ENCODE results near the gene TBC1D14.

Gene TBC1D14

DNA sequence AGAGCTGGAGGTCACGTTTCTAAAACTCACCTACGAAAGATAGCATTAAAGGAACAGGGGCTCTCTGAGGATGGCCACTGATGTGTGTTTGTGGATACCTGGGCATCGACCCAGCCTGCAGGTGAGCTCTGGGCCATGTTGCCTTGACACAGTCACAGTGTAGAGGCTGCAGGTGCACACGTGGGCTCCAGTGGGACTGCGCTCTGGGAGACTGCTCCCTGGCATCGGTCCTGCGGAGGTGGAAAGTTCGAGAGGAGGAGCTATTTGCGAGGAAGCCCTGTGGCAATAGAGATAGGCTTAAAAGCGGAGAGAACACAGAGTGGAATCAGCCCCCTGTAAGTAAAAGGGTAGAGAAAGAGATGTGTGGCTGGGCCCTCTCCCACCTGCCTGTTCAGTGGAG, 121.2 kb downstream of the TBC1D14 start:
- CTCF ChIA-PET, result interaction anchor here (0.6 to 2.0 kb wide), 4 partner anchors 15 to 42 kb away, joined by 3 to 10 read pairs (median 5); no protein-coding TSS in a partner anchor
- no peak for DNase-seq
- 99% methylated on average over 10 of the region's 10 CpGs for WGBS (ENCODE audit: insufficient coverage)

DNA sequence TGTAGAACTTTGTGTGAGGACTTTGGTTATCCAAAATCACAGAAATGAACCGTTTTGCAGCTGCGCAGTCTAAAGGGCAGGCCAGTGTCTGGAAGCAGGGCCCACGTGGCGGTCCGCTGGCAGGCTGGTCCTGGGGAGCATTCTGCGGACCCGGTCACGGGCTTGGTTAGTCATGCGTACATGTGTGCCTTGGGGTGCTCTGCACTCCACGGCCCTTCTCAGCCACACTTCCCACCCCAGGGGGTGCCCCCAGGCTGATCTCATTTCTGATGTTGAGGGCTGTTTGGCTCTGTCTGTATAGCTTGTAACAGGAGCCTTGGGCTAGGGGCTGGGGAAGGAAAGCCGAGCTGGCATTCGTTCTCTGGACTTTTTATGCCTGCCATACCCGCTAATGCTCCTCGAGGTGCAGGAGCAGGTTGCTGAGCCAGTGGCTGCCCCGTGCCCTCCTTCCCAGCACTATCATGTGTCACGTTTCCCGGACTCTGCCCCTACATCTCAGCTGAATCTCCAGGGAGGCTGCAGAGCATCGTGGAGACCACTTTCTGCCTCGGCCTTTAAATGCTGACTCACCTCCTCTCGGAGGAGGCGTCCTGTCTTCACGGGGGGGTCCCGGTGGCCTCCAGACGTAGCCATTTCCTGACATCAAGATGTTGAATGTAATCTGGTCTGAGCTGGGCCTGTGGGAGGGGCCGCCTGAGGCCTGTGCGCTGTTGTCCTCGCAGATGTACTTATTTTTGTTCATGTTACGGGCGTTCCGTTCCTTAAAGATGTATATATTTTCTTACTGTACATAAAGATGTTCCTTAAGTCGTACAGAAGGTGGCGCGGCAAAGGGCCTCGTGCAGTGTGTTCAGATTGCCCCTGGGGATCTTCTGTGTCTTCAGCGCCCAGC, 122.2 kb downstream of the TBC1D14 start:
- CTCF ChIA-PET, result interaction anchor here (0.6 to 2.0 kb wide), 4 partner anchors 16 to 41 kb away, joined by 4 to 10 read pairs (median 5); no protein-coding TSS in a partner anchor
- no peak overlapping the region for H3K27ac ChIP-seq (ENCODE audit: insufficient read depth in 1 of 2, low read depth in 1 of 2, low read length in 2 of 2, poor library complexity in 1 of 2, severe bottlenecking in 2 of 2)
- POLR2A ChIA-PET, result no interaction called here
- peaks cover 2 to 49% (median 35%) of the 10 kb centered on the region in 4 experiments for H3K36me3 ChIP-seq (ENCODE audit: control insufficient read depth in 4 of 4, insufficient read depth in 4 of 4, low read length in 3 of 4)
- DNase-seq, result peak; percentile 55 to 95 (median 88)
- peaks cover 0 to 33% (median 3%) of the 10 kb centered on the region in 5 experiments for H3K27me3 ChIP-seq (replicated peaks in 2 of 5; ENCODE audit: control insufficient read depth in 4 of 5, insufficient read depth in 5 of 5, low read length in 4 of 5)
- WGBS (ENCODE audit: insufficient coverage), result 60% methylated on average over 28 of the region's 35 CpGs
- no peak overlapping the region for H3K4me3 ChIP-seq (ENCODE audit: control insufficient read depth in 1 of 7, extremely low read depth in 1 of 7, insufficient read depth in 4 of 7, low read depth in 2 of 7, low read length in 6 of 7)
- H3K4me1 ChIP-seq (ENCODE audit: control extremely low read depth in 1 of 4, control insufficient read depth in 4 of 4, insufficient read depth in 4 of 4, low read length in 3 of 4), result peaks cover 0 to 17% (median 13%) of the 10 kb centered on the region in 4 experiments
- H3K9me3 ChIP-seq (ENCODE audit: control extremely low read depth in 1 of 5, control insufficient read depth in 4 of 5, insufficient read depth in 2 of 5, low read depth in 1 of 5, low read length in 4 of 5), result no peaks in the 10 kb centered on the region

More for the DNA sequence above, 121.2 kb downstream of the TBC1D14 start:
- POLR2A ChIA-PET, result no interaction called here
- H3K36me3 ChIP-seq (ENCODE audit: control insufficient read depth in 4 of 4, insufficient read depth in 4 of 4, low read length in 3 of 4), result peaks cover 2 to 55% (median 38%) of the 10 kb centered on the region in 4 experiments
- H3K27ac ChIP-seq (ENCODE audit: insufficient read depth in 1 of 2, low read depth in 1 of 2, low read length in 2 of 2, poor library complexity in 1 of 2, severe bottlenecking in 2 of 2), result no peak overlapping the region
- peaks cover 0 to 17% (median 13%) of the 10 kb centered on the region in 4 experiments for H3K4me1 ChIP-seq (ENCODE audit: control extremely low read depth in 1 of 4, control insufficient read depth in 4 of 4, insufficient read depth in 4 of 4, low read length in 3 of 4)
- peaks cover 0 to 26% (median 3%) of the 10 kb centered on the region in 5 experiments for H3K27me3 ChIP-seq (replicated peaks in 2 of 5; ENCODE audit: control insufficient read depth in 4 of 5, insufficient read depth in 5 of 5, low read length in 4 of 5)
- H3K9me3 ChIP-seq (ENCODE audit: control extremely low read depth in 1 of 5, control insufficient read depth in 4 of 5, insufficient read depth in 2 of 5, low read depth in 1 of 5, low read length in 4 of 5), result no peaks in the 10 kb centered on the region
- H3K4me3 ChIP-seq (ENCODE audit: control insufficient read depth in 1 of 7, extremely low read depth in 1 of 7, insufficient read depth in 4 of 7, low read depth in 2 of 7, low read length in 6 of 7), result no peak overlapping the region

DNA sequence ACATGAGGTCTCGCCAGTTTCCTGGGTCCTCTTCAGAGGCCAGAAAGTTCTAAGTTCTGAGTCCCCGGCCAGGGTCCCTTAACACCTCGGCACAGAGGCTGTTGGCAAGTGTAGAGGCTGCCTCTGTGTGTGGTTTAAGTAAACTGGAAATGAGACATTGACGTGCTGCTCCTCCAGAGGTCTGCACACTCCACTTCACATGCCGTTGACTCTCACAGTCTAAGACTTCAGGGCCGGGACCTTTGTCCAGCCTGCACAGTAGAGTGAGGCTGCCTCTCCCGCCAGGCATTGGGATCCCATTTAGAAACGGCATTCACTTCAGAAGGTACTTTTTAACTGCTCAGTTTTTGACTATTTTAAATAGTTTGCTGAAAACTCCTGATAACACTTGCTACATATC, 123.0 kb downstream of the TBC1D14 start:
- WGBS (ENCODE audit: insufficient coverage), result 97% methylated on average over 6 of the region's 8 CpGs
- H3K36me3 ChIP-seq (ENCODE audit: control insufficient read depth in 4 of 4, insufficient read depth in 4 of 4, low read length in 3 of 4), result peaks cover 2 to 42% (median 30%) of the 10 kb centered on the region in 4 experiments
- peaks cover 0 to 40% (median 6%) of the 10 kb centered on the region in 5 experiments for H3K27me3 ChIP-seq (replicated peaks in 2 of 5; ENCODE audit: control insufficient read depth in 4 of 5, insufficient read depth in 5 of 5, low read length in 4 of 5)
- DNase-seq, result no peak
- H3K4me3 ChIP-seq (ENCODE audit: control insufficient read depth in 1 of 7, extremely low read depth in 1 of 7, insufficient read depth in 4 of 7, low read depth in 2 of 7, low read length in 6 of 7), result no peak overlapping the region
- peaks cover 0 to 17% (median 13%) of the 10 kb centered on the region in 4 experiments for H3K4me1 ChIP-seq (ENCODE audit: control extremely low read depth in 1 of 4, control insufficient read depth in 4 of 4, insufficient read depth in 4 of 4, low read length in 3 of 4)
- CTCF ChIA-PET, result no interaction called here
- H3K27ac ChIP-seq (ENCODE audit: insufficient read depth in 1 of 2, low read depth in 1 of 2, low read length in 2 of 2, poor library complexity in 1 of 2, severe bottlenecking in 2 of 2), result no peak overlapping the region
- POLR2A ChIA-PET, result no interaction called here
- no peaks in the 10 kb centered on the region for H3K9me3 ChIP-seq (ENCODE audit: control extremely low read depth in 1 of 5, control insufficient read depth in 4 of 5, insufficient read depth in 2 of 5, low read depth in 1 of 5, low read length in 4 of 5)

DNA sequence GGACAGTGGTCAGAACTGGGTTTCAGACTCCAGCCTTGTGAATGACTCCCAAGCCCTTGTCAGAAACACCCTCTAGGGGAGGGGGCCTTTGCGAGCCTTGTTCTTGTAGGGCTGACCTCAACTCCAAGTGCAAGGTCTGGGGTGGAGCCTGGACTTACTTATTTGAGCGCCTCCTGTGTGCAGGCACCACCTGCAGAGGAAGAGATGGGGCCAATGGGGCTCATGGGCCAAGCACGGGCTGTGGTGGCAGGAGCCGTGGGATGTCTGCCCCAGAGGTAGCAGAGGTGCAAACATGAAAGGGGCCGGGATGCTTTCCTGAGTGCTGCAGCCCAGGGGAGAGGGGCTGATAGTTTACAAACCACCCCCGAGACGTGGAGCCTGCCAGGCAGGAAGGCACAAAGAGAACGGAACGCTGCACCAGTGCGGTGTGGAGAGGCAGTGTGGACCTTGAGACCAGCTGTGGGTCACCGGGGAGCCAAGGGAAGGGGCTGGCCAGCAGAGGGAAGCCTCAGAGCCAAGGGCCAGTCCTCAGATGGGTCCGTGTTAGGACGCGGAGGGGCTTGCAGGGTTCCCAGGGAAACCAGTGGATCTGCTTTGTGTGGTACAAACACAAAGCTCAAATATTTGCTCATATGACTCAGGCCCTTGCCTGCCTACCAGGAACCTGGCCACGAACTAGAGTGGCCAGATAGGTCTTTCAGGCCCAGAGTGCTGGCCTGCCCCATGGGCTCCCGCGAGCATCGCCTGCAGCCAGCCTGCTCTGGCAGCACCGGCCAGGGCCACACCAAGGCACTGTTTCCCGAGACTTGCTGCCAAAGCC, 124.8 kb downstream of the TBC1D14 start:
- no peak for DNase-seq
- peaks cover 0 to 55% (median 13%) of the 10 kb centered on the region in 5 experiments for H3K27me3 ChIP-seq (replicated peaks in 2 of 5; ENCODE audit: control insufficient read depth in 4 of 5, insufficient read depth in 5 of 5, low read length in 4 of 5)
- CTCF ChIA-PET, result no interaction called here
- H3K27ac ChIP-seq (ENCODE audit: insufficient read depth in 1 of 2, low read depth in 1 of 2, low read length in 2 of 2, poor library complexity in 1 of 2, severe bottlenecking in 2 of 2), result no peak overlapping the region
- 86% methylated on average over 20 of the region's 20 CpGs for WGBS (ENCODE audit: insufficient coverage)
- H3K4me3 ChIP-seq (ENCODE audit: control insufficient read depth in 1 of 7, extremely low read depth in 1 of 7, insufficient read depth in 4 of 7, low read depth in 2 of 7, low read length in 6 of 7), result no peak overlapping the region
- POLR2A ChIA-PET, result no interaction called here
- peaks cover 2 to 33% (median 25%) of the 10 kb centered on the region in 4 experiments for H3K36me3 ChIP-seq (ENCODE audit: control insufficient read depth in 4 of 4, insufficient read depth in 4 of 4, low read length in 3 of 4)
- H3K9me3 ChIP-seq (ENCODE audit: control extremely low read depth in 1 of 5, control insufficient read depth in 4 of 5, insufficient read depth in 2 of 5, low read depth in 1 of 5, low read length in 4 of 5), result no peaks in the 10 kb centered on the region
- H3K4me1 ChIP-seq (ENCODE audit: control extremely low read depth in 1 of 4, control insufficient read depth in 4 of 4, insufficient read depth in 4 of 4, low read length in 3 of 4), result peaks cover 0 to 17% (median 13%) of the 10 kb centered on the region in 4 experiments

DNA sequence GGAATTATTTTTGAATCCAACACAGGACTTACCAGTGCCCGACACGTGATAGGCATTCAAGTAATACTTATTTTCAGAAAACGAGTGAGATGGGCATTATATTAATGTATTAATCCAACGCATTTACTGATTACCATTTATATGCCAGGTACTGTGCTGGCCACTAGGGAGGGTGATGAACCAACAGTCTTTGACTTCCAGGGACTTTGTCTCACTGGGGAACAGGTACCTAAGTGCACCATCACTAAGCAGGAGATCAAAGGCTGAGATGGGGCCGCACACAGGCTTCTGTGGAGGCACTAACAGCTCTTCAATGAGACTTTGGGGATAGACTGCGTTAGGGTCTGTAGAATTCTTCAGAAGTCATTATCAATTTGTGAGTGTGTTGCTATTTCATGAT, 127.8 kb downstream of the TBC1D14 start:
- ChIA-PET CTCF (interaction anchor here (0.7 to 1.2 kb wide), 2 partner anchors 10 to 38 kb away, joined by 3 read pairs; no protein-coding TSS in a partner anchor), POLR2A (no interaction called here)
- Histone ChIP-seq H3K27ac (ENCODE audit: insufficient read depth in 1 of 2, low read depth in 1 of 2, low read length in 2 of 2, poor library complexity in 1 of 2, severe bottlenecking in 2 of 2) (no peak overlapping the region), H3K9me3 (ENCODE audit: control extremely low read depth in 1 of 5, control insufficient read depth in 4 of 5, insufficient read depth in 2 of 5, low read depth in 1 of 5, low read length in 4 of 5) (no peaks in the 10 kb centered on the region), H3K27me3 (replicated peaks in 2 of 5; ENCODE audit: control insufficient read depth in 4 of 5, insufficient read depth in 5 of 5, low read length in 4 of 5) (peaks cover 0 to 77% (median 19%) of the 10 kb centered on the region in 5 experiments), H3K4me1 (ENCODE audit: control extremely low read depth in 1 of 4, control insufficient read depth in 4 of 4, insufficient read depth in 4 of 4, low read length in 3 of 4) (peaks cover 0 to 10% (median 9%) of the 10 kb centered on the region in 4 experiments), H3K36me3 (ENCODE audit: control insufficient read depth in 4 of 4, insufficient read depth in 4 of 4, low read length in 3 of 4) (peaks cover 0 to 8% (median 1%) of the 10 kb centered on the region in 4 experiments), H3K4me3 (ENCODE audit: control insufficient read depth in 1 of 7, extremely low read depth in 1 of 7, insufficient read depth in 4 of 7, low read depth in 2 of 7, low read length in 6 of 7) (no peak overlapping the region)
- 52% methylated on average over 2 of the region's 6 CpGs for WGBS (ENCODE audit: insufficient coverage)
- DNase-seq, result peak in 1 of 3 donors; percentile 28

DNA sequence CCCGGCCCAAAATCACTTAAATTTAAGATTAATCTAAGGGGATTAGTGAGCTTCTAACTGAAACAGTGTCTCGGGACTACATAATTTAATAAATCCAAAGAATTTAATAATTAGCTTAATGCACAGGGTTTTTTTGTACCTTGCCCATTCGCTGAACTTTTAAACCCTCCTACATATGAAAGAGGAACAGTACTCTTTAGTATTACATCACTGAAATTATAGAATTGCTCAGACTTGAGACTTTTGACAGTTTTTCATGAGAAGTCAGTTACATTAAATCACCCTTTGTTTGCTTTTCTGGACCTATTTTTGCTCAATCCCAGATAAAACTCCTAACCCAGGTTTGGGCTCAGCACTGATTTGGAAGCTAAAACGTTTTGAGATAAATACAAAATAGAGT, 131.1 kb downstream of the TBC1D14 start:
- Histone ChIP-seq H3K9me3 (ENCODE audit: control extremely low read depth in 1 of 5, control insufficient read depth in 4 of 5, insufficient read depth in 2 of 5, low read depth in 1 of 5, low read length in 4 of 5) (no peaks in the 10 kb centered on the region), H3K4me3 (ENCODE audit: control insufficient read depth in 1 of 7, extremely low read depth in 1 of 7, insufficient read depth in 4 of 7, low read depth in 2 of 7, low read length in 6 of 7) (no peak overlapping the region), H3K27me3 (replicated peaks in 2 of 5; ENCODE audit: control insufficient read depth in 4 of 5, insufficient read depth in 5 of 5, low read length in 4 of 5) (peaks cover 0 to 81% (median 35%) of the 10 kb centered on the region in 5 experiments), H3K27ac (ENCODE audit: insufficient read depth in 1 of 2, low read depth in 1 of 2, low read length in 2 of 2, poor library complexity in 1 of 2, severe bottlenecking in 2 of 2) (no peak overlapping the region), H3K36me3 (ENCODE audit: control insufficient read depth in 4 of 4, insufficient read depth in 4 of 4, low read length in 3 of 4) (no peaks in the 10 kb centered on the region), H3K4me1 (ENCODE audit: control extremely low read depth in 1 of 4, control insufficient read depth in 4 of 4, insufficient read depth in 4 of 4, low read length in 3 of 4) (peaks cover 3 to 28% (median 26%) of the 10 kb centered on the region in 4 experiments)
- 40% methylated on average over 1 of the region's 4 CpGs for WGBS (ENCODE audit: insufficient coverage)
- DNase-seq, result no peak
- POLR2A ChIA-PET, result no interaction called here
- CTCF ChIA-PET, result interaction anchor here (1.1 to 9.1 kb wide), 4 partner anchors 13 to 68 kb away, joined by 3 to 113 read pairs (median 13); partner anchors contain the start of gene GRPEL1

Measured in common myeloid progenitor, CD34-positive (primary cell).